ENCODE data around the gene ANAPC2.

- TF ChIP-seq, protein P1, sequence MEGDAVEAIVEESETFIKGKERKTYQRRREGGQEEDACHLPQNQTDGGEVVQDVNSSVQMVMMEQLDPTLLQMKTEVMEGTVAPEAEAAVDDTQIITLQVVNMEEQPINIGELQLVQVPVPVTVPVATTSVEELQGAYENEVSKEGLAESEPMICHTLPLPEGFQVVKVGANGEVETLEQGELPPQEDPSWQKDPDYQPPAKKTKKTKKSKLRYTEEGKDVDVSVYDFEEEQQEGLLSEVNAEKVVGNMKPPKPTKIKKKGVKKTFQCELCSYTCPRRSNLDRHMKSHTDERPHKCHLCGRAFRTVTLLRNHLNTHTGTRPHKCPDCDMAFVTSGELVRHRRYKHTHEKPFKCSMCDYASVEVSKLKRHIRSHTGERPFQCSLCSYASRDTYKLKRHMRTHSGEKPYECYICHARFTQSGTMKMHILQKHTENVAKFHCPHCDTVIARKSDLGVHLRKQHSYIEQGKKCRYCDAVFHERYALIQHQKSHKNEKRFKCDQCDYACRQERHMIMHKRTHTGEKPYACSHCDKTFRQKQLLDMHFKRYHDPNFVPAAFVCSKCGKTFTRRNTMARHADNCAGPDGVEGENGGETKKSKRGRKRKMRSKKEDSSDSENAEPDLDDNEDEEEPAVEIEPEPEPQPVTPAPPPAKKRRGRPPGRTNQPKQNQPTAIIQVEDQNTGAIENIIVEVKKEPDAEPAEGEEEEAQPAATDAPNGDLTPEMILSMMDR (IDR thresholded peaks at IDR 0.05; ENCODE audit: low read depth, low read length) = no peak
- no peak for TF ChIP-seq POLR2A (IDR thresholded peaks at IDR 0.05; ENCODE audit: extremely low read depth, insufficient read length)
- TF ChIP-seq MYC (IDR thresholded peaks at IDR 0.05; ENCODE audit: low read depth, low read length) = no peak
These were observed 47.1 kb downstream of the ANAPC2 start for GRCh38 chr9:137141050-137141810.
